SU-DHL-6 (cell line): Measurements from ENCODE around the gene ALDH3A2.
A peak's percentile ranks its signal among the peaks of the same experiment; 100 is the strongest.

Experiments
- H2AFZ ChIP-seq: fragments of 200-600 bp; sonication (generic); 2 replicates; pipeline ENCODE4 v1.6.1; 2014; ENCODE audit warnings: low read depth, mild to moderate bottlenecking, moderate library complexity, mixed read lengths, antibody characterized with exemption, low read length; ENCODE audit not compliant: severe bottlenecking
- H3F3A ChIP-seq: fragments of 200-600 bp; shearing (Covaris generic); 2 replicates; pipeline ENCODE4 v1.6.0; 2016; ENCODE audit warnings: antibody characterized with exemption, mild to moderate bottlenecking; ENCODE audit not compliant: insufficient read depth
- H3K27ac ChIP-seq: fragments of 200-600 bp; sonication (generic); 2 replicates; pipeline ENCODE4 v1.5.1; 2016; ENCODE audit warnings: low read depth, mild to moderate bottlenecking, low read length, moderate library complexity, mixed read lengths
- H3K27me3 ChIP-seq: fragments of 200-600 bp; sonication (generic), shearing (Covaris generic); 2 replicates; pipeline ENCODE4 v1.6.0; 2014; ENCODE audit warnings: mild to moderate bottlenecking, low read length
- H3K36me3 ChIP-seq: fragments of 200-600 bp; sonication (generic); 2 replicates; pipeline ENCODE4 v1.6.1; 2014; ENCODE audit warnings: mild to moderate bottlenecking, low read length, mixed read lengths
- H3K4me2 ChIP-seq: fragments of 300-600, 200-600 bp; shearing (Covaris generic), sonication (generic); 2 replicates; pipeline ENCODE4 v1.6.0; 2014; ENCODE audit warnings: low read length, low read depth, mild to moderate bottlenecking; ENCODE audit not compliant: poor library complexity, severe bottlenecking
- H3K4me3 ChIP-seq: fragments of 200-600 bp; sonication (generic); 2 replicates; pipeline ENCODE4 v1.5.1; 2014; ENCODE audit warnings: antibody characterized with exemption, low read length, mild to moderate bottlenecking, mixed read lengths; ENCODE audit not compliant: insufficient read depth, poor library complexity, severe bottlenecking
- H3K79me2 ChIP-seq: fragments of 200-600 bp; sonication (generic); 2 replicates; pipeline ENCODE4 v1.6.1; 2014; ENCODE audit warnings: mild to moderate bottlenecking, low read length, moderate library complexity; ENCODE audit not compliant: insufficient read depth
- H3K9ac ChIP-seq: fragments of 200-600 bp; sonication (generic); 2 replicates; pipeline ENCODE4 v1.7.0; 2014; ENCODE audit warnings: mild to moderate bottlenecking, low read length
- H3K9me2 ChIP-seq: fragments of 200-600 bp; sonication (generic); replicated peaks from 2 replicates; pipeline ENCODE4 v1.6.1; 2014; ENCODE audit warnings: low read length; ENCODE audit not compliant: insufficient read depth
- H3K9me3 ChIP-seq: fragments of 200-600 bp; sonication (generic); 2 replicates; pipeline ENCODE4 v1.6.1; 2014; ENCODE audit warnings: low read length, mixed read lengths; ENCODE audit not compliant: insufficient read depth
- H4K20me1 ChIP-seq: fragments of 200-600 bp; sonication (generic); 2 replicates; pipeline ENCODE4 v1.6.1; 2014; ENCODE audit warnings: low read depth, mild to moderate bottlenecking, antibody characterized with exemption, low read length, moderate library complexity, mixed read lengths
- EZH2phosphoT487 ChIP-seq: fragments of 200-600 bp; sonication (generic), shearing (Covaris generic); conservative IDR thresholded peaks from 2 replicates; pipeline ENCODE4 v1.6.1; 2018; ENCODE audit warnings: mild to moderate bottlenecking, antibody characterized with exemption, low read length, moderate library complexity, mixed read lengths
- TF ChIP-seq, protein P1 (sequence below): fragments of 200-600 bp; sonication (generic); IDR thresholded peaks from one replicate; pipeline ENCODE4 v1.5.1; 2017; ENCODE audit warnings: antibody characterized with exemption, mild to moderate bottlenecking, low read length, moderate library complexity; ENCODE audit not compliant: insufficient read depth, poor library complexity, severe bottlenecking

ALDH3A2 gene

DNA sequence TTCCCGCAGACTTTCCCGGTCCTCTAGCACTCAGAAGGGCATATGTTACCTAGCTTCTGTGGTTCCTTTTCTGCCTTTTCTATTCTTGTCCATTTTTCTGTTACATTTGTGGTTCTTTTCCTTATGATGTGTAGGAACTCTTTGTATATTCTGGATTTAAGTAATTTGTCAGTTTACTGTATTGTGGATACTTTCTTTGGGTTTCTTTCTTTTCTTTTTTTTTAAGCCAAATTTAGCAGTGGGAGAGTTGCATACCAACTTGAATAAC lies 657 bp downstream of the ALDH3A2 start:
- peak overlapping the region; percentile 95 for H3K4me2 ChIP-seq
- peaks cover 9% of the 10 kb centered on the region for H3F3A ChIP-seq
- 0 out of 2 replicates have a peak overlapping the region, but pooled peaks have one; percentile 13 for H3K27ac ChIP-seq
- H4K20me1 ChIP-seq = no peaks in the 10 kb centered on the region
- H3K27me3 ChIP-seq = no peaks in the 10 kb centered on the region
- no peaks in the 10 kb centered on the region for H3K9me2 ChIP-seq
- peak overlapping the region; percentile 94 for H2AFZ ChIP-seq
- H3K9me3 ChIP-seq = no peaks in the 10 kb centered on the region
- TF ChIP-seq EZH2phosphoT487 = no peak
- TF ChIP-seq, protein P1, sequence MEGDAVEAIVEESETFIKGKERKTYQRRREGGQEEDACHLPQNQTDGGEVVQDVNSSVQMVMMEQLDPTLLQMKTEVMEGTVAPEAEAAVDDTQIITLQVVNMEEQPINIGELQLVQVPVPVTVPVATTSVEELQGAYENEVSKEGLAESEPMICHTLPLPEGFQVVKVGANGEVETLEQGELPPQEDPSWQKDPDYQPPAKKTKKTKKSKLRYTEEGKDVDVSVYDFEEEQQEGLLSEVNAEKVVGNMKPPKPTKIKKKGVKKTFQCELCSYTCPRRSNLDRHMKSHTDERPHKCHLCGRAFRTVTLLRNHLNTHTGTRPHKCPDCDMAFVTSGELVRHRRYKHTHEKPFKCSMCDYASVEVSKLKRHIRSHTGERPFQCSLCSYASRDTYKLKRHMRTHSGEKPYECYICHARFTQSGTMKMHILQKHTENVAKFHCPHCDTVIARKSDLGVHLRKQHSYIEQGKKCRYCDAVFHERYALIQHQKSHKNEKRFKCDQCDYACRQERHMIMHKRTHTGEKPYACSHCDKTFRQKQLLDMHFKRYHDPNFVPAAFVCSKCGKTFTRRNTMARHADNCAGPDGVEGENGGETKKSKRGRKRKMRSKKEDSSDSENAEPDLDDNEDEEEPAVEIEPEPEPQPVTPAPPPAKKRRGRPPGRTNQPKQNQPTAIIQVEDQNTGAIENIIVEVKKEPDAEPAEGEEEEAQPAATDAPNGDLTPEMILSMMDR = no peak
- H3K9ac ChIP-seq = peak overlapping the region; percentile 69
- H3K4me3 ChIP-seq = peak overlapping the region; percentile 73
- no peaks in the 10 kb centered on the region for H3K36me3 ChIP-seq
- peaks cover 13% of the 10 kb centered on the region; the same call in 1 of the 2 replicates for H3K79me2 ChIP-seq

DNA sequence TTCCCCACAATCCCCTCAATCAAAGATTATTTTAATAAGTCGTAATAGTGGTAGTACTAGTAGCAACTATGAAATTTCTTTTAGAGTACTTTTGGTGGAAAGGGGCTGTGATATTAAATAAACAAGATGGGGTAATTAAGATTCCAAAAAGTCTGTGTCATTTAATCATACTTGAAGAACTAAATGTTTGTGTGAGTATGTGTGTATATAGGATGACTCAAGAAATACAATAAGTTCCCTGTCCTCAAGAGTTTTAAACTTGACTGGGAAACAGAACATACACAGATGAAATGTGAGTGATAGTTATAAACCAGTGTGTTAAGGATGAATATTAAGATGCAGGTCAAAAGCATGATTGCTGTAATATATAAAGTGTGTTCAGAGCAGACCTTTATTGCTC lies 2.3 kb downstream of the ALDH3A2 start:
- no peak overlapping the region for H2AFZ ChIP-seq
- H3K27ac ChIP-seq = no peak overlapping the region
- no peaks in the 10 kb centered on the region for H4K20me1 ChIP-seq
- H3K27me3 ChIP-seq = no peaks in the 10 kb centered on the region
- H3K4me2 ChIP-seq = peak overlapping the region; percentile 24
- no peaks in the 10 kb centered on the region for H3K36me3 ChIP-seq
- H3K9ac ChIP-seq = no peak overlapping the region
- no peaks in the 10 kb centered on the region for H3K9me3 ChIP-seq
- peaks cover 9% of the 10 kb centered on the region for H3F3A ChIP-seq
- peaks cover 13% of the 10 kb centered on the region; the same call in 1 of the 2 replicates for H3K79me2 ChIP-seq
- no peaks in the 10 kb centered on the region for H3K9me2 ChIP-seq
- TF ChIP-seq, protein P1 = no peak
- TF ChIP-seq EZH2phosphoT487 = no peak
- H3K4me3 ChIP-seq = no peak overlapping the region

DNA sequence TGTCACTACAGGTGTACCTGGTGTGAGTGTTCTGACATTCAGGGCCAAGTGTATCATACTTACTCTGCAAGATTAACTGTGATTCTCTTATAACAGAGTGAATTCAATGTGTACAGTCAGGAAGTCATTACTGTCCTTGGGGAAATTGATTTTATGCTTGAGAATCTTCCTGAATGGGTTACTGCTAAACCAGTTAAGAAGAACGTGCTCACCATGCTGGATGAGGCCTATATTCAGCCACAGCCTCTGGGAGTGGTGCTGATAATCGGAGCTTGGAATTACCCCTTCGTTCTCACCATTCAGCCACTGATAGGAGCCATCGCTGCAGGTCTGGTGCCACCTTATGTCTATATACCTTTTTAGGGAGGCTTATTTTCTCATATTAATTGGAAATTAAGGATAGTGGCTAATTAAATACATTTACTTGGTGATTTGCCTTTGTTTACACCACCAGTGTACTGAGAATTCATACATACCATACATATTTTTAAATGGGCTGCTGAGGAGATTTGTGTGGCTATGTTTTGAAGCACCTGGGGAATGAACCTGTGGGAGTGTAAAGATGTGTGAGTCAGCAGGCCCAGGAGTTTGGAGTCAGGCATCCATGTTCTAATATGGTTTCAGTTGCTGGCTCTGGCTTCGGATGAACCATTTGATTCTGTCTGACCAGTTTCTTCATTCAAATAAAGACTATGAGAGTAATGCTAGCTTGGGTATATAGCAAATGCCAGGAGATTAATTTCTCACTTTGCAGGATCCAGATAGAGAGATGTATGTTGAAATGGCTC lies 3.1 kb downstream of the ALDH3A2 start:
- TF ChIP-seq, protein P1 = no peak
- no peak for TF ChIP-seq EZH2phosphoT487
- Histone ChIP-seq H3F3A (peaks cover 9% of the 10 kb centered on the region), H3K9me3 (no peaks in the 10 kb centered on the region), H2AFZ (no peak overlapping the region), H3K36me3 (no peaks in the 10 kb centered on the region), H3K9ac (no peak overlapping the region), H3K4me2 (no peak overlapping the region), H3K4me3 (no peak overlapping the region), H3K79me2 (peaks cover 13% of the 10 kb centered on the region; the same call in 1 of the 2 replicates), H3K27me3 (no peaks in the 10 kb centered on the region), H3K27ac (no peak overlapping the region), H3K9me2 (no peaks in the 10 kb centered on the region), H4K20me1 (no peaks in the 10 kb centered on the region)
